ENCODE results near the gene RPL37. TPM values are rescaled to one million over a fixed set of nuclear protein-coding genes. Genes with fewer than 3 reads are reported as not detected.
"Not testable (repeated sequence)": the region's sequence is repeated elsewhere in the genome, so short reads cannot be mapped to it uniquely, and the experiment has no call there.

The RPL37 gene
- total RNA-seq, 8 experiments from 2014 or later = 2,125 to 3,124 (median 2,435) TPM

DNA sequence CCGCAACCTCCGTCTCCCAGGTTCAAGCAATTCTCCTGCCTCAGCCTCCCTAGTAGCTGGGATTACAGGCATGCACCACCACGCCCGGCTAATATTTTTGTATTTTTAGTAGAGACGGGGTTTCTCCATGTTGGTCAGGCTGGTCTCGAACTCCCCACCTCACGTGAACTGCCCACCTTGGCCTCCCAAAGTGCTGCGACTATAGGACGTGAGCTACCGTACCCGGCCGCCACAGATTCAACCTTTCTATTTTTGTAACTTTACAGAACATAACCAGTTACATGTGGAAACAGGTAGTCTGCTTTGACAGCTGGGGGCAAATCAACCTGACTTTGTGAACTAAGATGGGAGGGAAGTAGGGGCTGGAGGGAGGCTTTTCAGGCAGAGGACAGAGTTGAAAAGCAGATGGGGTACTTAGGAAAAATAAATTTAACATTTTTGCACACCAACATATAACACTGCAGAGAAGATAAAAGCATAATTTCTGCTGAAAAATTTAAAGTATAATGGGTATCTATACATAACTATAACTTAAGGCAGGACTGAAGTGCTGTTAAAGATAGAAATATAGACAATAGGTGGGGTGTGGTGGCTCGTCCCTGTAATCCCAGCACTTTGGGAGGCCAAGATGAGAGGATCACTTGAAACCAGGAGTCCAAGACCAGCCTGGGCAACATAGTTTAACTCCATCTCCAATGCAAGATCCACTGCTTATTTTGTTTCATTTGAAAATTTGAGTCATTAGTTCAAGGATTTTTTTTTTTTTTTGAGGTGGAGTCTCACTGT is 5.1 kb downstream of the RPL37 start:
- 80 to 100% (median 92%) methylated on average over 1 to 4 of the region's 13 CpGs; no CpG with 5 or more reads in 3 of the 10 experiments for WGBS, 10 experiments
- Histone ChIP-seq H3K4me1 (replicated peaks in 1 of 2) (peaks cover 0 to 12% of the 10 kb centered on the region in 2 donors), H3K4me3 (no peak overlapping the region), H3K27ac (no peak overlapping the region)
- in situ Hi-C loops (cut with MboI; ENCODE audit: low pct_unique_long_range_greater_than_20kb in 2 of 9, low sequenced_read_pairs in 9 of 9, unreplicated experiment in 9 of 9) = loop anchor here in 1 of 9 experiments (10.0 kb wide), 1 partner anchor 75 kb away; the partner anchor contains the start of gene TTC33
- no peak for ATAC-seq (replicated peaks in 6 of 8)

DNA sequence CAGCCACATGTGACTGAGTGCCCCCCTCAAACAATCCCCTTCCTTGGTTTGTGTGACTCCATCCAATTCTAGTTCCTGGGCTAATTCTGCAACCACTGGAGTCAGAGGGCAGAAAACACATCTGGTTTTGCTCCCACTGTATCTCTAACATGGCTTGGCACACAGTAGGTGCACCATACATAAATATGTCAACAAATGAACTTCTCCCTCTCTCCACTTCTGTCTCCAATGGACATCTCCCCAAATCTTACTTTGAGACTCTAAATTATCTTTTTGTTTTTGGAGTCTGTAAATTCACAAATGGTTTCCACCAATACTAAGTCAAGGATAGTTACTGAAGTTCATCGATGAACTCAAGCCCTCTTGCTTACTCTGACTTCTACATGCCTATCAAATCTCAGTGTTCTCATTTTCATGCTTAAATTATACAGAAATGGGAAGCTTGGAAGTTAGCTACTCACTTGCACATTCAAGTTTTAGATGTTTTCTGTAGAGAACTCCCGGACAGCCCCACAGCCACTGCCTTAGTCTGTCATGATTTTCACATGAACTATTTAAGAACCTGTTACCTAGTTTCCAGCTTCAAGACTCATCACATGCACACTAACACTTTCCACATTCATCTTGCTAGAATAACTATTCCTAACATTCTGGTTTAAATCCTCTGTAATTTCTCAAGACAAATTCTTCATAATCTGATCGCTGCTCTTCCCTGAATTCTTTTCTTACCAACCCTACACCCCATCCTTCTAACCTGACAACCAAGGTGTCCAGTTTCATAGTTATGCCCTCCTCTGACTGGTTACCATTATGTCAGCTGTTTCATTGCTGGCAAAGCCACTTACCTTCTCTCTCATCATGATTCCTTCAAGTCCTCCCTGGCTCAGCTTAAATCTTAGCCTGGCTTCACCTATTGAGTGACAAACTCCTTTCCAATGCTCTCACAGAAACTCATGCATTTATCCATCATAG is 6.0 kb downstream of the RPL37 start:
- no peak overlapping the region for H3K27ac ChIP-seq
- no peak for ATAC-seq (replicated peaks in 6 of 8)
- 90 to 100% (median 100%) methylated on average over 1 to 3 of the region's 3 CpGs; no CpG with 5 or more reads in 1 of the 10 experiments for WGBS, 10 experiments
- no peak overlapping the region for H3K4me3 ChIP-seq
- in situ Hi-C loops (cut with MboI; ENCODE audit: low pct_unique_long_range_greater_than_20kb in 2 of 9, low sequenced_read_pairs in 9 of 9, unreplicated experiment in 9 of 9) = no loop called here
- H3K4me1 ChIP-seq (replicated peaks in 1 of 2) = peaks cover 0 to 12% of the 10 kb centered on the region in 2 donors

DNA sequence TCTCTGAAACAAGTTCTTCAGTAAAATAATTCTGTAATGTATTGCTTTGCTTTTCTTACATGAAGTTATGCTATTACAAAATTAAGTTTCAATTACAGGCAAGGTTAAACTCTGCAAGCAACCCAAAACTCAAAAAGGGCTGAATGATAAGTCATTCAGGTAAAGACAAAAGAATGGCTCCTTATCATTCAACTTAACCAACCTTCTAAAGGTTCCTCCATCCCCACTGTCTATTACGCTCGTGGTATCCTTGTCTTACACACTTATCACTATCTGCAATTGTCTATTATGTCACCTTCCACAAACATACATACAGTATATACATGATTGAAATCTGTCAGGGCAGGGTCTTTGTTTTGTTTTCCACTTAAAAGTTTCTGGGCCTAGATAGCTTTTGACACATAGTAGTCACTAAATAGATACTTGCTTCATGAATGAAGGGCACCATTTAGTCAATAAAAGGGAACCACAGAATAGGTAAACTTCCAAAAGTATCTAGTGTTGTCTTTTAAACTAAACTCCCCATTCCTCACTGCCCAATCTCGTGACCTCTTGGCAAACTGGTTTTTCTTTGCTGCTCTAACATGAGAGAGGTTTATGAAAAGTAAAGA is 6.9 kb downstream of the RPL37 start:
- Histone ChIP-seq H3K27ac (no peak overlapping the region), H3K4me3 (no peak overlapping the region), H3K4me1 (replicated peaks in 1 of 2) (peaks cover 0 to 3% of the 10 kb centered on the region in 2 donors)
- in situ Hi-C loops (cut with MboI; ENCODE audit: low pct_unique_long_range_greater_than_20kb in 2 of 9, low sequenced_read_pairs in 9 of 9, unreplicated experiment in 9 of 9) = no loop called here
- no peak for ATAC-seq (replicated peaks in 6 of 8)
- WGBS, 10 experiments = 33 to 100% (median 97%) methylated on average over 1 to 3 of the region's 3 CpGs; no CpG with 5 or more reads in 1 of the 10 experiments

DNA sequence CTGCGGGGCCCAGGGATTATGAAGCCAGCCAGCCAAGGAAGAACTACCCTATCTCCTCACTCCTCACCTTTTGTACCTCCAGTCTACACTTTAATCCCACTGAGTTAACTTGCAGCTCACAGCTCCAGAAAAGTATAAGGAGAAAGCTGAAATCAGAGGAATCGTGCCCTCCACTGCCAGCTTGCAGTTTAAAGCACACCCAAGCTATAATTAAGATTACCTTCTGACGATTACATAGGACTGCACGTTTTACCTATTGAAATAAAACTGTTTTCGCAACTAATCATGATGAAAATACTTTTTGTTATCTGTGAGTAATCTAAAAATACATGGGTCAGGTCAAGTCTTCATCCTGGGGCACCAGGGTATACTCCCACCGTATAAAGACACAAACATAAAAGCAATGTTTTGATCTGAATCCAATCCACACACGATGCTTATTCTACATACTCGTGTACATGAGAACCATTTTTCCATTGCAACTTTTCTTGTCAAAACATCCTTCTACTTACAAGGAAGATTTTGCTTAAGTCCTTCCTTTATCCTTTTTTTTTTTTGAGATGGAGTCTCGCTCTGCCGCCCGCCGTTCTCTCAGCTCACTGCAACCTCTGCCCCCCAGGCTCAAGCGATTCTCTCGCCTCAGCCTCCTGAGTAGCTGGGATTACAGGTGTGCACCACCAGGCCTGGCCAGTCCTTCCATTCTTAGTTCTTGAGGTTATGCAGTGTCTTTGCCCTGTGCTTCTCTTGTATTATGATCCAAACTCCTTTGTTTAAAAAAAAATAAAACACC is 7.6 kb downstream of the RPL37 start:
- no peak overlapping the region for H3K27ac ChIP-seq
- 77 to 100% (median 92%) methylated on average over 2 to 14 of the region's 14 CpGs for WGBS, 10 experiments
- ATAC-seq (replicated peaks in 6 of 8) = no peak
- H3K4me1 ChIP-seq (replicated peaks in 1 of 2) = no peaks in the 10 kb centered on the region
- H3K4me3 ChIP-seq = no peak overlapping the region
- in situ Hi-C loops (cut with MboI; ENCODE audit: low pct_unique_long_range_greater_than_20kb in 2 of 9, low sequenced_read_pairs in 9 of 9, unreplicated experiment in 9 of 9) = no loop called here

DNA sequence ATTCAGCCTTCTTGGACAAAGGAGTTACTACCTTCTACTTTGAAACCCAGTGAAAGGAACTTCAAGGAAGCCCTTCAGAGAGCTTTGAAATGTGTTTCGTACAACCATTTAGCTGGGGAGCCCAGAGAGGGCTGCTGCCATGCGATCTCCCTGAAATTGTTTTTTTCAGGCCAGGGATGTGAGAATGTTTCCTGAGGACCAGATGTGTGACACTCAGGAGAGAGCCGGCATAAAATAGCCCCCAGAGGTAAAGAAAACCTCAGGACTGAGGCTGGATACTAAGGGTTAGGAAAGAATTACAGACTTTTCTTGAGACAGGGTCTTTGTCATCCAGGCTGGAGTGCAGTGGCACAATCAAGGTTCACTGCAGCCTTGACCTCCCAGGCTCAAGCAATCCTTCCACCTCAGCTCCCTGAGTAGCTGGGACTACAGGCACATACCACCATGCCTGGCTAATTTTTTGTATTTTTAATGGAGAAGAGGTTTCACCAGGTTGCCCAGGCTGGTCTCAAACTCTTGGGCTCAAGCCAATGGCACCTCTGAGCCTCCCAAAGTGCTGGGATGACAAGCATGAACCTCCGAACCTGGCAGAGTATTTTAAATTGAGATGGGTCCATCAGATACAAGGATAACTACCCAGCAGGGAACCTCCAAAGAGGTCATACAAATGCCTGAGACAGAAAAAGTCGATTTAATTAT is 8.4 kb downstream of the RPL37 start:
- Histone ChIP-seq H3K4me1 (replicated peaks in 1 of 2) (no peaks in the 10 kb centered on the region), H3K27ac (no peak overlapping the region), H3K4me3 (no peak overlapping the region)
- in situ Hi-C loops (cut with MboI; ENCODE audit: low pct_unique_long_range_greater_than_20kb in 2 of 9, low sequenced_read_pairs in 9 of 9, unreplicated experiment in 9 of 9) = no loop called here
- ATAC-seq (replicated peaks in 6 of 8) = peak in 1 of 8 experiments; percentile 3
- WGBS, 10 experiments = 69 to 100% (median 99%) methylated on average over 1 to 5 of the region's 5 CpGs; no CpG with 5 or more reads in 4 of the 10 experiments

DNA sequence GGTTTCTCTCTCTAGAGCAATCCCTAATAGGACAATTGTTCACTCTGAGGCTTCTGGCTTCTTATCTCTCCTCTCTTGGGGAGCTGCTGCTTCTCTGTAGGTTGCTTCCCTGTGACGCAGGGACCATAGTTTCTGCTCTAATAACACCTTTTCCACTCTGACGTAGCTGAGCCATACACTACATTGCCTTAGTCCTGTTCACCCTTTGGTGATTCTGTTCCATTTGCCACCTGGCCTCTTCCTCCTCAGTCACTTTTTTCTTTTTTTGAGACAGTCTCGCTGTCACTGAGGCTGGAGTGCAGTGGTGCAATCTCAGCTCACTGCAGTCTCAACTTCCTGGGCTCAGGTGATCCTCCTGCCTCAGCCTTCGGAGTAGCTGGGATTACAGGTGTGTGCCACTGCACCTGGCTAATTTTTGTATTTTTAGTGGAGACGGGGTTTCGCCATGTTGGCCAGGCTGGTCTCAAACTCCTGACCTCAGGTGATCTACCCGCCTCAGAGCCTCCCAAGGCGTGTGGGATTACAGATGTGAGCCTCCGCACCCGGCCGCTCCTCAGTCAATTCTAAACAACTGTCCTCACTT is 9.5 kb downstream of the RPL37 start:
- peak in 4 of 8 experiments; percentile 3 to 15 (median 6) for ATAC-seq (replicated peaks in 6 of 8)
- H3K4me3 ChIP-seq; in situ Hi-C loops (cut with MboI; ENCODE audit: low pct_unique_long_range_greater_than_20kb in 2 of 9, low sequenced_read_pairs in 9 of 9, unreplicated experiment in 9 of 9); H3K27ac ChIP-seq; H3K4me1 ChIP-seq (replicated peaks in 1 of 2): not testable (repeated sequence)
- WGBS, 10 experiments = 17 to 100% (median 93%) methylated on average over 1 to 7 of the region's 11 CpGs; no CpG with 5 or more reads in 1 of the 10 experiments

DNA sequence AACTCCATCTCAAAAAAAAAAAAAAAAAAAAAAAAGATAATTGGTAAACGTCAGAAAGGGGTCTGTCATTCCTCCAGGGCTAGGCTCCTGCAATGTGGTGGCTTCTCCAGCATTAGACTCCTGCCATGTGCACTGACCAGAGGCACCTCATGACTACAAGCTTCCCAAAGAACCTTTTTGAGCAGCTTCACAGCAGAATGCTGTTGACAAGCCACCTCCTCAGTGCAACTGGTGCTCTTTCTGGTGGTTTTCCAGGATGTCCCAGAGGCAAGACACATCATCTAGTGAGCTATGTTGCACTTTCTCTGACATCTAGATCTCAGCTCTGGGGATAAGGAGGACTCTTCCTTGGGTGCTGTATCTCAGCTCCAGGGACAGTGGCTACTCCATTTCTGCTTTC is 11.6 kb downstream of the RPL37 start:
- no peaks in the 10 kb centered on the region for H3K4me1 ChIP-seq (replicated peaks in 1 of 2)
- in situ Hi-C loops (cut with MboI; ENCODE audit: low pct_unique_long_range_greater_than_20kb in 2 of 9, low sequenced_read_pairs in 9 of 9, unreplicated experiment in 9 of 9) = no loop called here
- H3K4me3 ChIP-seq = no peak overlapping the region
- 0 to 50% (median 40%) methylated on average over 1 of the region's 1 CpG; no CpG with 5 or more reads in 6 of the 10 experiments for WGBS, 10 experiments
- ATAC-seq (replicated peaks in 6 of 8) = peak in 1 of 8 experiments; percentile 37
- H3K27ac ChIP-seq = no peak overlapping the region

DNA sequence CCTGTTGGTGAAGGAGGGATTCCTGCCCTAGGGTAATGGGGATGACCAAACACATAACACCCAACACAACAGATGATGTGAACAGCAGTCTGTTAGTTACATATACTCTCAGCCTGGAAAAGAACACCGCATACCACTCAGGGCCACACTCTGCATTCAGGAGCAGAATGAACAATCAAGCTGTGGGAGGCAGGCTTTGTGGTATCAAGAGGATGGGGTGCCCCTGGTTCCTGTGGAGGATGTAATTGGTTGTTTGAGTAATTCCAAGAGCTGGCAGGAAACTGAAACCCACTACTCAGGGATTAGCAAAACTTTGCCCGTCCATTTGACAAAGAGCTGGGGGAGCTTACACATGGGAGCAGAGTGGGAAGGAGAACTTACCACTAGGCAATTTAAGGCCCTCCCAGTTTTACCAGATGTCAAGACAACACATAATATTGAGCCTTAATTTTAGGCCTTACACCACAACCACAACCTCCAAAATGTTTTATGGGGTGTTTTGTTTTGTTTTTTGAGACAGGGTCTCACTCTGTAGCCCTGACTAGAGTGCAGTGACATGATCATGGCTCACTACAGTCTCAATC is 21.2 kb downstream of the RPL37 start:
- Histone ChIP-seq H3K27ac (no peak overlapping the region), H3K4me1 (replicated peaks in 1 of 2) (no peaks in the 10 kb centered on the region), H3K4me3 (no peak overlapping the region)
- WGBS, 10 experiments = 80 to 83% (median 83%) methylated on average over 1 of the region's 2 CpGs; no CpG with 5 or more reads in 7 of the 10 experiments
- in situ Hi-C loops (cut with MboI; ENCODE audit: low pct_unique_long_range_greater_than_20kb in 2 of 9, low sequenced_read_pairs in 9 of 9, unreplicated experiment in 9 of 9) = no loop called here
- no peak for ATAC-seq (replicated peaks in 6 of 8)

DNA sequence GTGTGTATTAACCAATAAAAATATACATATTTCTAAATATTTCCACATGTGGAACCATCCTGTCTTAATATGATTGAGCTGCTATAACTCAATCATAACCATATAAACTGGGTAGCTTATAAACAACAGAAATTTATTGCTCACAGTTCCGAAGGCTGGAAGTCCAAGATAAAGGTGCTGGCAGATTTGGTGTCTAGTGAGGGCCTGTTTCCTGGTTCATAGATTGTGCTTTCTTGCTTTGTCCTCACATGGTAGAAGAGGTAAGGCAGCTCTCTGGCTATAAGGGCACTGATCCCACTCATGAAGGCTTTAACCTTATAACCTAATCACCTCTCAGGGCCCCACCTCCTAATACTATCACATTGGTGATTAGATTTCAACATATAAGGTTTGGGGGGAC is 22.9 kb downstream of the RPL37 start:
- WGBS, 10 experiments = 20 to 100% (median 40%) methylated on average over 1 of the region's 1 CpG; no CpG with 5 or more reads in 5 of the 10 experiments
- H3K4me3 ChIP-seq = no peak overlapping the region
- no peak overlapping the region for H3K27ac ChIP-seq
- ATAC-seq (replicated peaks in 6 of 8) = no peak
- in situ Hi-C loops (cut with MboI; ENCODE audit: low pct_unique_long_range_greater_than_20kb in 2 of 9, low sequenced_read_pairs in 9 of 9, unreplicated experiment in 9 of 9) = no loop called here
- no peaks in the 10 kb centered on the region for H3K4me1 ChIP-seq (replicated peaks in 1 of 2)

DNA sequence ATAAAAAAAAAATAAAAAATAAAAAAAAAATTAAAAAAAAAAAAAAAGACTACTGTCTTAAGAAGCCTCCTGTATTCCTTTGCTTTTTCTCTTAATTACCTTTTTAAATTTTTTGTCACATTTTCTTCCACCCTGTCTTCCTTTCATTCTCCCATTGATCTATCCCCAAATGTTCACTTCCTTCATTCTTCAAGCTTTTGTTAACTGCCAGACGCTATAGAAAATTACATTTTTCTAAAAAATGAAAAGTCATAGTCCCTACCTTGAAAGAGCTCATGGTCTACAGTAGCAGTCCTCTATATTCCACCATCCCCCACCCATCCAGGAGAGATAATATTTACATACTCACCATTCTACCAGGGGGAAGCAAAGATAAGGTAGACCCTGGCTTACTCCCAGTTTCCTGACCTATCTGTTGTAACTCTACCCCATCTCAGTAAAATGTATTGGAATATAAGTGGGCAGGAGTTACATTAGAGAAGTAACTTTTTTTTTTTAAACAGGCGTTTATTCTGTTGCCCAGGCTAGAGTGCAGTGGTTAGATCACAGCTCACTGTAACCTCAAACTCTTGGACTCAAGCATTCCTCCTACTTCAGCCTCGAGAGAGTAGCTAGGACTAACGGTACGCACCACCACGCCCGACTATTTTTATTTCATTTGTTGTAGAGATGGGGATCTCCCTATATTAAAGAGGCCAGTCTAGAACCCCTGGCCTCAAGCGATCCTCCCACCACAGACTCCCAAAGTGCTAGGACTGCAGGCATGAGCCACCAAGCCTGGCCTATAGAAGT is 33.1 kb downstream of the RPL37 start:
- Histone ChIP-seq H3K27ac (no peak overlapping the region), H3K4me3 (no peak overlapping the region), H3K4me1 (replicated peaks in 1 of 2) (peaks cover 5 to 6% of the 10 kb centered on the region in 2 donors)
- in situ Hi-C loops (cut with MboI; ENCODE audit: low pct_unique_long_range_greater_than_20kb in 2 of 9, low sequenced_read_pairs in 9 of 9, unreplicated experiment in 9 of 9) = no loop called here
- 55 to 100% (median 90%) methylated on average over 1 to 5 of the region's 8 CpGs; no CpG with 5 or more reads in 1 of the 10 experiments for whole genome bisulfite sequencing, 10 experiments
- ATAC-seq (replicated peaks in 6 of 8) = no peak

Measured in motor neuron (in vitro differentiated cells).